IPS DF 4.7 (cell line): ENCODE data around the gene MCRIP2.

ENCODE experiments used
- DNase-seq: peaks from one replicate; pipeline ENCODE4 v3.0.0-alpha.2; 2013; ENCODE audit warnings: low spot score; ENCODE audit errors: extremely low read depth

MCRIP2 gene

DNA sequence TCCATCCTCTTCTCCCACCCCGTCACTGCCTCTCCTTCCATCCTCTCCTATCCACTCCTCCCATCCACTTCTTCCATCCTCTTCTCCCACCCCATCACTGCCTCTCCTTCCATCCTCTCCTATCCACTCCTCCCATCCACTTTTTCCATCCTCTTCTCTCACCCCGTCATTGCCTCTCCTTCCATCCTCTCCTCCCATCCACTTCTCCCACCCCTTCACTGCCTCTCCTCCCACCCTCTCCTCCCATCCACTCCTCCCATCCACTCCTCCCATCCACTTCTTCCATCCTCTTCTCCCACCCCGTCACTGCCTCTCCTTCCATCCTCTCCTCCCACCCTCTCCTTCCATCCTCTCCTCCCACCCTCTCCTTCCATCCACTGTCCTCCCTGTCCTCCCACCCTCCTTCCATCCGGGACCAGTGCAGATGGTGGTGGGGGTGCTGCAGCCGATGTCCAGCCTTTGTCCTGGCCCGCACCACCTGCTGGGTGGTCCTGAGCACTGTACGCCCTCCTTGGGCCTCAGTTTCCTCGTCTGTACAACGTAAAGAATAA is 9.7 kb upstream of the MCRIP2 start:
- DNase-seq, result no peak

DNA sequence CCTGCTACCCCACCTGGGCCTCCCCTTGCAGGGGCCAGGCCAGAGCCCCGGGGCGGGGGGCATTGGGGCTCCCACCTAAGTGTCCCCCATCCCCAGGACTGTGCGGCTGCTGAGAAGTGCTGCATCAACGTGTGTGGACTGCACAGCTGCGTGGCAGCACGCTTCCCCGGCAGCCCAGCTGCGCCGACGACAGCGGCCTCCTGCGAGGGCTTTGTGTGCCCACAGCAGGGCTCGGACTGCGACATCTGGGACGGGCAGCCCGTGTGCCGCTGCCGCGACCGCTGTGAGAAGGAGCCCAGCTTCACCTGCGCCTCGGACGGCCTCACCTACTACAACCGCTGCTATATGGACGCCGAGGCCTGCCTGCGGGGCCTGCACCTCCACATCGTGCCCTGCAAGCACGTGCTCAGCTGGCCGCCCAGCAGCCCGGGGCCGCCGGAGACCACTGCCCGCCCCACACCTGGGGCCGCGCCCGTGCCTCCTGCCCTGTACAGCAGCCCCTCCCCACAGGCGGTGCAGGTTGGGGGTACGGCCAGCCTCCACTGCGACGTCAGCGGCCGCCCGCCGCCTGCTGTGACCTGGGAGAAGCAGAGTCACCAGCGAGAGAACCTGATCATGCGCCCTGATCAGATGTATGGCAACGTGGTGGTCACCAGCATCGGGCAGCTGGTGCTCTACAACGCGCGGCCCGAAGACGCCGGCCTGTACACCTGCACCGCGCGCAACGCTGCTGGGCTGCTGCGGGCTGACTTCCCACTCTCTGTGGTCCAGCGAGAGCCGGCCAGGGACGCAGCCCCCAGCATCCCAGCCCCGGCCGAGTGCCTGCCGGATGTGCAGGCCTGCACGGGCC is 8.9 kb upstream of the MCRIP2 start:
- DNase-seq, result no peak

DNA sequence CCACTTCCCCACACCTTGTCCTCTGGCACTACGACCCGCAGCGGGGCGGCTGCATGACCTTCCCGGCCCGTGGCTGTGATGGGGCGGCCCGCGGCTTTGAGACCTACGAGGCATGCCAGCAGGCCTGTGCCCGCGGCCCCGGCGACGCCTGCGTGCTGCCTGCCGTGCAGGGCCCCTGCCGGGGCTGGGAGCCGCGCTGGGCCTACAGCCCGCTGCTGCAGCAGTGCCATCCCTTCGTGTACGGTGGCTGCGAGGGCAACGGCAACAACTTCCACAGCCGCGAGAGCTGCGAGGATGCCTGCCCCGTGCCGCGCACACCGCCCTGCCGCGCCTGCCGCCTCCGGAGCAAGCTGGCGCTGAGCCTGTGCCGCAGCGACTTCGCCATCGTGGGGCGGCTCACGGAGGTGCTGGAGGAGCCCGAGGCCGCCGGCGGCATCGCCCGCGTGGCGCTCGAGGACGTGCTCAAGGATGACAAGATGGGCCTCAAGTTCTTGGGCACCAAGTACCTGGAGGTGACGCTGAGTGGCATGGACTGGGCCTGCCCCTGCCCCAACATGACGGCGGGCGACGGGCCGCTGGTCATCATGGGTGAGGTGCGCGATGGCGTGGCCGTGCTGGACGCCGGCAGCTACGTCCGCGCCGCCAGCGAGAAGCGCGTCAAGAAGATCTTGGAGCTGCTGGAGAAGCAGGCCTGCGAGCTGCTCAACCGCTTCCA is 8.1 kb upstream of the MCRIP2 start:
- no peak for DNase-seq

DNA sequence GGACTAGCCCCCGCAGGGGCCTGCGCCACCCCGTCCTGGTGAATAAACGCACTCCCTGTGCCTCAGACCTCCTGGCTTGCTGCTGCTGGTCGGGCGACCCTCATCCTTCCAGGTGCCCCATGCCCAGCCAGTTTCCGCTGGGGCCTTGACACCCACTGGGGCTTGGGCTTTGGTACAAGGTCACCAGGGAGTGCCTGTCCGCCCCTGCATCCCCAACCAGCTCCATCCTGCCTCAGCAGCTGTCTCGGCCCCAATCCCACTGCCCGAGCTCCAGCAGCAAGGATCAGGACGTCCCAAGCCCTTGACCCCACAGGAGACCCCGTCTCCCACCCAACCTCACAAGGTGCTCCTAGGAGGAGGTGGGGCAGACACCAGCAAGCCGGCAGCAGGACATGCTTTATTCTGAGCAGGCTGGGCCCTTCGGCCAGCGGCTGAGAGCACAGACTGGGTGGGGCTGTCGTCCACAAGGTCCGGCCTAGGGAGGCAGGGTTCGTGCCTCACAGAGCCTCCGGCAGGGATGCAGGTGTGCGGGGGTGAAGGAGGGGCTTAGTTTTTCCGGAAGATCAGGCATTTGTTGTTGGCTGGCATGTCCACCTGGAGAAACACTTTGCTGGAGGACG is 7.5 kb upstream of the MCRIP2 start:
- no peak for DNase-seq

DNA sequence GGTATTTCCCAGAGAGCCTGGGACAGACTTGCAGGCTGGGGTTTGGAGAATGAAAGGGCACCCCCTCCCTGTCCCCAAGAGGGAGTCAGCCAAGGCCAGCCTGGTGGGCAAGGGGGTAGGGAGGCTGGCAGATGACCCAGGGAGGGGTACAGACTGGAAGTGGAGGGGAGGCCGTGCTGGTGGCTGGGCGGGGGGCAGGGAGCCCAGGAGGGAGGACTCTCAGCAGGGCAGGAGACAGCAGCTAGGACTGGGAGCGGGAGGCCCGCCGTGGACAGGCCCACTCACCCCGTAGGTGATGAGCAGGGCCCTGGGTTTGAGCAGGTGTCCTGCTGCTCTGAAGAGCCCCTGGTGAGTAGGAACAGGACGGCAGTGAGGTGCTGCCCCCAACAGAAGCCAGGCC is 6.6 kb upstream of the MCRIP2 start:
- no peak for DNase-seq

DNA sequence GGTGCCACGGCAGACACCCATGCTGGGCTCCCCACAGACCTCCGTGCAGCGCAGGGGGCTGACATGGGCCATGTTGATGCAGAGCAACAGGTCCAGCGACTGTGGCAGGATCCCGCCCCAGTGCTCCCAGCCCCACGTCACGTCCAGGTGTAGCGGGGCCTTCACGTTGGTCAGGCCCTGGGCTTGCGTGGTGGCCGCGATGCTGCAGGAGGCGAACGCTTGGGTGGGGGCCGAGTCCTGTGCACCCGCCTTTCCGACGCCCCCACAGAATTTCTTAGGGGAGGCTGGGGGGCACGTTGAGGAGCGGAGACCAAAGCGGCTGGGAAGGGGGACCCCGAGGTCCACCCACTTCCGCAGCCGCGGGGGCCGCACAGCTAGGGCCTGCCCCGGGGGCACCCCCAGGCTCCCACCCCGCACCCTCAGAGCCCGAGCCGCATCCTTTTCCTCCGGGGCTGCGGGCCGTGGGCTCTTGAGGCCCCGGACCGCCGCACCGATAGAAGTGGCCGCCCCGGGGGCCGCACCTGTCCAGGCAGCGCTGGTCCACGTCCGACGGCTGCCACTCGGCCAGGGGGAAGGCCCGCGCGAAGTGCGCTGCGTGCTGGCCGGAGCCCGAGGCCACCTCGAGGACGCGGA is 5.9 kb upstream of the MCRIP2 start:
- DNase-seq, result no peak

DNA sequence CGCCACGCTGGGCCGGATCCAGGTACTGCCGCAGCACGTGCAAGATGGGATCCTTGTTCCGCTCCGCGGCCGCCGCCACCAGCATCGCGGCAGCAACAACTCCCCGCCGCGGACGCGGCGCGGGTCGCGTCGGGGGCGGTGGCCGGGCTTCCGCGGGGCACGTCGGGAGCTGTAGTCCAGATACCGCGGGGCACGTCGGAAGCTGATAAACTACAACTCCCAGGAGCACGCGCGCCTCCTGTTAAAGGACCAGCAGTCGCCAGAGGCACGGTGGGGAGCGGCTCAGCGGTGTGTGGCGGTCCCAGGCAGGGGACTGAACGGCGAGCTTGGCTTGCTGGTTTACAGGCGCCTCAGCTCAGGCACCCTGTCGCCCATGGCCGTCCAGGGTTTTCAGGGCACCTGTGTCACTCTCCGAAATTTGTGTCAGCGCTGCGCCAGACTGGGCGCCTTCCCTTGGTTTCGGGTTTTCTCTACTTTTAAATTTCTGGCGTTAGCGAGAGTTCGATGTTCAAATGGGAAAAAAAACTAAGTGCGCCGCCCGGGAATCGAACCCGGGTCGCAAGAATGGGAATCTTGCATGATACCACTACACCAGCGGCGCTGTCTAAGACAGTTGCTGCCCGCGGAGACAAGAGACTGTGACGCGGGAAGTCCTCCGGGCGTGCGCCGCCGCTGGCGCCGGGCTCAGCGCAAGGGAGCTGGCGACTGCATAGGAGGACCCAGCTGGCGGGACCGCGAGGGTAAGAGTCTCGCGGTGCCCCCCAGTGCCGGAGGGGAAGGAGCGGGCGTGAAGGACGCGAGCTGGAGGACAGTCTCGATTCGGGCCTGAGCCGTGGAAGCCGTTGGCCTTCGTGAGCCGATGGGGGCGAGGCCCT is 5.2 kb upstream of the MCRIP2 start, which contains the start of gene METTL26:
Gene METTL26 (minus strand): TSS at position 100 of the 875 bp plus-strand sequence. CDS start 15 bp downstream, at position 85.
- no peak for DNase-seq

DNA sequence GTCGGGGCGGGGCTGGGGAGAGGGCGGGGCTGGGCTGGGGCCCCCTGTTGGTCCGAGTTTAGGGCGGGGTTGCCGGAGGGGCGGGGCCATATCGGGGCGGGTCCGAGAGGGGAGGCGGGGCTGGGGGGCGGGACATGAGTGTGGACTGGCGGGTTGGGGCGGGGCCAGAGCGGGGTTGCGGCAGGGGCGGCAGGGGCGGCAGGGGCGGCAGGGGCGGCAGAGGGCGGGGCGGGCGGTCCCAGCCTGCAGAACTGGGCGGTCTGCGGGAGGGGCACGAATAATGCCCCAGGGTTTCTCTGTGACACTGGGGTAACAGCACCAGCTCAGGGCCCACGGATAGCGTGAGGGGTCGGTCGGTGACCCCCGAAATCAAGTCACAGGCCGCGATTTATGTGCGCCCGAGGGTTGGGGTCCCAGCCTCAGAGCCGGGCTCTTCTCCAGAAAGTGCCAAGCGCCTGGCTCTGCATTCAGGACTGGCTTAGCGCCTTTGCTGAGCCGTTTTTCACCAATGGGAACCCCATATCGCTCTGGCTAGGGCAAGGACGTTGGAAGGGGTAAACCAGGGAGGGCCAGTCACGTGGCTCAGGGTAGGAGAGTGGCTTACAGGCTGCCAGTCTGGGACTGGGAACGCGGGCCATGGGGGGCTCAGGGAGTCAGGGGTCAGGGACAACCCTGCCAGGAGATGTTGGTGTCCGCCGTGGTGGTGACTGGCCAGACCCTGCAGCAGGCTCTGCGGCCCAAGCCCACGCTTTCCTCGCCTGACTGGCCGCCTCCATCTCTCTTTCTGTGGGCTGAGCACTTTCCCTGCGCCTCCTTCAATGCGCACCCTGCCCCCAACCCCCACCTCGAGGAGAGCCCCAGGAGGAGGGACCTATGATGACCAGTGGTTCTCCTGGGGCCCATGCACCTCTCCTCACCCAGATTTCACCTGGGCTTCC is 4.3 kb upstream of the MCRIP2 start:
- DNase-seq, result no peak

DNA sequence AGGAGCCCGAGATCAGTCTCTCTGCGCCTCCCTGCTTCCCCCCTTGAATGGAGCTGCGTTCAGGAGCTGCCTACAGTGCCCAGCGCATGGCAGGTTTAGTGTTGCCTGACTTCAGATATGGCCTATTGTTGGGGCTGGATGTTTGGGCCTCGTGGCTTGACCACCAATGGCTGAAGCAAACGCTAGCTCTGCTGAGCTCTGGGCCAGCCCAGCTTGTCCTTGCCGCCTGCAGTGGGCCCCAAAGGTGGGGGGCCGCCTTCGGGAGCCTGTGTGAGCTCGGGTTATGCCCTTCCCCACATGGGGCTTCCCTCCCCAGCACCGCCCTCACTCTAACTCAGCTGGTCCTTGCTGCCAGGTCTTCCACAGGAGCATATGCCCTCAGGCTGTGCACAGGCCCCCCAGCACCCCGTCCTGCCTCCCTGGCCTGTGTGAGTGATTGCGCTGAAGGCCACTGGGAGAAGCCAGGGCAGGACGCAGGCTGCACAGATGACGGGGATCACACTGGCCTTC is 3.5 kb upstream of the MCRIP2 start:
- DNase-seq, result no peak

DNA sequence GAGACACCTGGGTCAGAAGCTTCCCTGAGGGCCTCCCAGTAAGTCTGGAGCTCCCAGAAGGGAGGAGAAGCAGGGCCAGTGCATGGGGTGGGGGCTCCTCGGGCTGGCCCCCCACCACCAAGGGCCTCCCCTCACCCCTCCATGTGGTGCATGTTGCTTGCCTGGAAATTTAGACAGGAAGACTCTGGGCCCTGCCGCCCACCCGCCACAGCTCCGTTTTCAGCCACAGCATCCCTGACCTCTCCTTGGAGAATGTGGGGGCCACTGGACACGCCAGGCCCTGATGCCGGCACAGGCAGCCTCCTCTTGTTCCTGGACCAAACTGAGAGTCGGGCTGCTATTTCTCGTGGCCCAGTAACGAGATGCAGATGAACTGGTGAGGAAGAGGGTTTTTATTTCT is 2.8 kb upstream of the MCRIP2 start:
- no peak for DNase-seq

DNA sequence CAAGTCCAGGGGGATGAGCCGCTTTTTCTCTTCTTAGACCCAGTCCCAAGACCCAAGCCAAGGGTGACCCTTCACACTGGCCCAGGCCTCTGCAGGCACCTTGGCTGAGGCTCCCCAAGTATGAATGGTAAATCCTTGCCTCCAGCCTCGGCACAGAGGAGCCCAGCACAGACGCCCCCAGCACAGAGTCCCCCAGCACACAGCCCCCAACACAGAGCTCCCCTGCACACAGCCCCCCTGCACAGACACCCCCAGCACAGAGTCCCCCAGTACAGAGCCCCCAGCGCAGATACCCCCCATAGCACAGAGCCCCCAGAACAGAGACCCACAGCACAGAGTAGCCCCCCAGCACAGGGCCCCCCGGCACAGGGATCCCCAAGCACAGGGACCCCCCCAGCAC is 1.0 kb upstream of the MCRIP2 start:
- no peak for DNase-seq

DNA sequence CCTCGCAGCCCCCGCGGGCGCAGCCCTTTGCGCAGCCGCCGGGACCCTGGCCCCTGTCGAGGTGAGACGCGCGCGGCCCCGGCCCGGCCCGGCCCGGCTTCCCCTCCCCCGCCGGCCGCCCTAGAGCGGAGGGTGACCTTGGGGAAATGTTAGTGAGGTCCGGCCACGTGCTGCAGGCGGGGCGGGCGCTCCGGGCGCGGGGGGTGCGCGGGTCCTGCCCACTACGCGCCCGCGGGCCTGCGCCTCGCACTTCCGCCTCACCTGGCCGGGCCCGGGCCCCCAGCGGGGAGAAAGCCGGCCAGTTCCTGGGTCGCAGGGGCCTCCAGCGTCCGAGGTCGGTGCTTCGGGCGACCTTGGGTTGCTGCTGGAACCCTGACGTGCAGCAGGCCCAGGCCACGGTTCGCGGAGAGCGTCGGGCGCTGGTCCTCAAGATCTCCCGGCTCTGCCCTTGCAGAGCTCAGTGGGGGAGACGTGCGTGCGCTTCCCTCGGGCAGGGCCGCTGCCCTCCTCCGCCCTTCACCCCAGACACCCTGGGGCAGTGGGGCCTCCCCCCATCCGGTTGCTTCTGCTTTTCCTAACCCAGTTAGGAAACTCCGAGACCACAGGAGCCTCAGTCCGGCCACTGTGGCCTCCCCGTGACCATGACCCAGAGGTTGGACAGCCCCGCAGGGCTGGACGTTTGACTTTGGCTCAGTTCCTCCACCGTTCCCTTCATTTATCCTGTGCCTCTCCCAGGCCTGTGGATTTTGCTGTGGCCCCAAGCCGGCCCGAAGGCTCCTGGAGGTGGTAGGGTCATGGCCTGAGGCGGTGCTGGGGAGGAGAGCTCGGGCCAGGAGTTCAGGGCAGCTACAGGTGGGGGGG is 791 bp downstream of the MCRIP2 start:
- no peak for DNase-seq

DNA sequence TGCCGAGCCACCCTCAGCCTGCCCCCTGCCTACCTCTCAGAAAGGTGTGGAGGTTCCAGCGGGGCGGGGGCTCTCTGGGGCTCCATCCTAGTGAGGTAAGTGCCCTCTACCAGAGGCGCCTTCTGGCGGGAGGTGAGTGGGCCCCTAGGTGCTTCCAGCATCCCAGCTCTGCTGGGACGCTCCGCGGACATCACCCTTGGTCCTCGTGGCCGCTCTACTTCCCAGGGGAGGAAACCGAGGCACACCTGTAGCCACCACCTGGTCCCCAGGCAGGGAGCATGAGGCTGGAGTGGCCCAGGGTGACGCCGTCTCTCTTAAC is 1.4 kb downstream of the MCRIP2 start:
- no peak for DNase-seq

DNA sequence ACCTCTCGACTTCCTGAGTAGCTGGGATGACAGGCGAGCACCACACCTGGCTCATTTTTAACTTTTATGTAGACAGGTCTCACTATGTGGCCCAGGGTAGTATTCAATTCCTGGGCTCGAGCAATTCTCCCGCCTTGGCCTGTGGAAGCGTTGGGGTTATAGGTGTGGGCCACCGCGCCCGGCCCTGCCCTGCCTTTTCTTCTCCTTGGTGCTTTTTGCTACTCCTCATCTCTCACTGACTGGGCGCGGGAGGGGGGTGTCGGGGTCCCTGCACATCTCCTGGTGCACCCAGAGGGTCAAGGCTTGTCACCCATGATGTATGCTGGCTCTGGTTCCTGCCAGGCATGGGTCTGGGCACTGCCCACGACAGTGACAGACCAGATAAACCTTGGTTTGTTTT is 2.9 kb downstream of the MCRIP2 start:
- no peak for DNase-seq

DNA sequence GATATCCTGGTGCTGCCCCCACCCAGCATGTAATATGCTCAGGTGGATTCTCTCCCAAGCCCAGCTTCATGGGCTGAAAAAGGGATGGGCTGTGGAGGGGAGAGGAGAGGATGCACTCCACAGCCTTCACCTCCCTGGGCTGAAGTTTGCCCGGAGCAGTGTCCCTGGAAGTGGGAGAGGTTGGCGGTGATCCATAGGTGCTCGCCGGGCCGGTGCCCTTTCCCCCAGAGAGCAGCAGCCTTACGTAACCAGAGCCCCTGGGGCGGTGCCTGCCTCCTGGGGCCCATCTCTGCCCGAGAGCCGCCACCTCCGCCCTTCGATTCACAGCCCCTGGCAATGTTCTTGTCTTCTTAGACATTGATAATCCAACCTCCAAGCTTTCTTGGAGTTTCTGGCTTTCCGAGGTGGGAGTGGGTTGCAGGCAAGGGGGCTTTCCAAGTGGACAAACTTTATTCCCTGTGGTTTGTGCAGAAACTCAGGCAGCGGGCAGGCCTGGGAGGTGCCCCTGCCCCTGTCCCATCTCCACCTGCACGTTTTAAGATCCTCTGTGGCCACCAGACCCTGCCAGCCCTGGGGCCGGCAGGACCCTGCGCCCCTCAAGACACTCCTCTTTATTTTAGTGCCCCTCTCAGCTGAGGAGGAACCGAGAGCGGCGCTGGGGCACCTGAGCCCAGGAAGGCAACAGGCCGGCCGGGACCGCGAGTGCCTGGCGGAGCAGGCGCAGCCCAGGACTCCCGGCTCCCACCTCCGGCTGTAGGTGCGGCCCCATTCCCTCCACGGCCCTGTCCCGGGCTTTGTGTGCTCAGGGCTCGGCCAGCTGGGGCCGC is 4.4 kb downstream of the MCRIP2 start:
- no peak for DNase-seq

DNA sequence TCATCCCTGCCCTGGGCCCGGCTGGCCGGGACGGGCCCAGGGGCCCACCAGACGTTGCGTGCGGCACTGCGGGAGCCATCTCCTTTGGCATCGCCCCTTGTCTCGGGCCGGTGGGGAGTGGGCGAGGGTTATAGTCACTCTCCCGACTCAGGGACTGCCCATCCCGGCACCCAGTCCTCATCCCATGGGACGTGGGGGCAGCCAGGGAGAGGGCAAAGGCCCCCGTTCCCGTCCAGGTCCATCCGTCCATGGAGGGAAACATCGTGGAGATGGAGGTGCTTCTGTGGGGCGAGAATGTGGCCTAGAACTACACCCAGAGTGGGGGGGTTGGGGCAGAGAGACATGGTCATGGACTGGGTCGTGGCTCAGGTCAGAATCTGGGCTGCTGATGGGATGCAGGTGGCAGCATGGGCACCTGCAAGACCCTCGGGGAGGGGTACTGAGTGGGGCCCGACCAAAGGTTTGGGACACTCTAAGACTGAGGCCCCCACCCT is 5.1 kb downstream of the MCRIP2 start:
- DNase-seq, result no peak

DNA sequence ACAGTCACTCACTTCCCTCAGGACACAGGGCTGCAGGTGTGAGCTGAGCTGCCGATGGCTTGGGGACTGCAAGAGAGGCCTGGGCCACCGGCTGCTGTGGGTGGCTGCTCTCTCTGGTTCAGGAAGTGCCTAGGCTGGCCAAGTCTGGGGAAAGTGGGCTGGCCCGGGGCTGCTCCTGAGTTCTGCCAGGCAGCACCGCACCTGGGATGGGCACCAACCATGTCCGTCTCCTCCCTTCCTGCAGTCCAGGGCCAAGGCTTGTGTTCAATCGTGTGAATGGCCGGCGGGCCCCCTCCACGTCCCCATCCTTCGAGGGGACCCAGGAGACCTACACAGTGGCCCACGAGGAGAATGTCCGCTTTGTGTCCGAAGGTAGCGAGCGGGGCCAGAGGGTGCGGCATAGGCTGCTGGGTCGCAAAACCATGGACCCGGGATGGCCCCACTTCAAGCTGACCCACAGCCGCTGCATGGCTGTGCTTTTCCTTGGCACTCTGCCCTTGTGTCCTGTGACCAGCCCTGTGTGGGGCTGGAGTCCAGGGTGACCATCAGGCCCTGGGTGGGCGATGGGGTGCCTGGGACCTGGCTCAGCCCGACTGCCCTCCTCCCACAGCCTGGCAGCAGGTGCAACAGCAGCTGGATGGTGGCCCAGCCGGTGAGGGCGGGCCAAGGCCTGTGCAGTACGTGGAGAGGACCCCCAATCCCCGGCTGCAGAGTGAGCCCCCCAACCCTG is 5.7 kb downstream of the MCRIP2 start:
- no peak for DNase-seq
